Ovary (tissue), 3 donors: ENCODE data around the gene ANO6.

Experiments used
- CTCF ChIP-seq, 3 donors: fragments of 450-650 bp in 2 of 3; fragments of 200-600 bp in 1 of 3; IDR thresholded peaks; one replicate each; pipeline versions ENCODE4 v1.5.1 to v1.8.0; 2016 to 2022; ENCODE audit warnings: antibody characterized with exemption in 3 of 3, mild to moderate bottlenecking in 1 of 3
- POLR2A ChIP-seq: fragments of 450-650 bp; IDR thresholded peaks from one replicate; pipeline ENCODE4 v1.6.1; 2017; ENCODE audit warnings: antibody characterized with exemption, mild to moderate bottlenecking, moderate library complexity
- donor health status: DM: no; HTN: no; CAD: no.

GRCh38 chr12:45208604-45209487 is 7.0 kb upstream of the ANO6 start:
- TF ChIP-seq POLR2A (no peak), CTCF (IDR thresholded peaks at IDR 0.05) (no peak)
